ENCODE data around the gene DDX28. TPM values are rescaled to one million over a fixed set of nuclear protein-coding genes. Genes with fewer than 3 reads are reported as not detected.

DDX28 gene
- total and polyA plus RNA-seq, 9 of the 15 experiments (the other 6 are each of a cell fraction or from before 2014, with no cell fraction given), result 2.8 to 24.5 (median 15.9) TPM

GRCh38 chr16:67999985-68000384 lies 23.0 kb downstream of the DDX28 start:
- intact Hi-C loops (cut with micrococcal nuclease), result no loop called here
- H4K20me1 ChIP-seq (replicated peaks; ENCODE audit: control insufficient read depth, insufficient read depth, low read length), result no peaks in the 10 kb centered on the region
- H3K4me1 ChIP-seq (replicated peaks in 1 of 2; ENCODE audit: control insufficient read depth in 2 of 2, insufficient read depth in 2 of 2, low read length in 2 of 2), result peaks cover 16 to 19% of the 10 kb centered on the region in 2 experiments
- POLR2A ChIA-PET, result interaction anchor here (0.5 to 1.0 kb wide), 6 partner anchors 12 to 48 kb away, joined by 3 read pairs; partner anchors contain the start of genes DDX28 and DUS2
- H3K36me3 ChIP-seq (ENCODE audit: control insufficient read depth, insufficient read depth, low read length), result no peaks in the 10 kb centered on the region
- no peak overlapping the region for H3K9ac ChIP-seq (ENCODE audit: insufficient read depth in 1 of 2, low read depth in 2 of 2, low read length in 2 of 2)
- 33% methylated on average over 2 of the region's 2 CpGs for WGBS (ENCODE audit: insufficient coverage, low coverage, missing lambda C conversion rate)
- no peaks in the 10 kb centered on the region for H3K79me2 ChIP-seq (ENCODE audit: control insufficient read depth, insufficient read depth, low read length)
- H3K4me2 ChIP-seq (ENCODE audit: insufficient read depth, low read length), result peak overlapping the region; percentile 40; the same call in 1 of the 2 replicates
- CTCF ChIA-PET (ENCODE audit: low intra/inter-chr PET ratio), result no interaction called here
- no peak for FAIRE-seq
- in situ Hi-C loops (cut with MboI), result loop anchor here (10.0 kb wide), 1 partner anchor 315 kb away; the partner anchor contains the start of genes PRMT7 and SLC7A6OS
- H3K9me1 ChIP-seq (ENCODE audit: control insufficient read depth, insufficient read depth, low read length), result no peaks in the 10 kb centered on the region
- H3K9me3 ChIP-seq (replicated peaks; ENCODE audit: control insufficient read depth, insufficient read depth, low read depth, low read length), result no peaks in the 10 kb centered on the region
- H3K27ac ChIP-seq (ENCODE audit: extremely low read depth, low read depth, low read length), result 0 out of 3 replicates have a peak overlapping the region, but pooled peaks have one; percentile 35
- peak overlapping the region; percentile 73; the same call in 1 of the 2 replicates for H2AFZ ChIP-seq (ENCODE audit: low read depth, low read length)
- H3K4me3 ChIP-seq, result no peak overlapping the region
- no peaks in the 10 kb centered on the region for H3K27me3 ChIP-seq (ENCODE audit: control insufficient read depth in 2 of 2, insufficient read depth in 2 of 2, low read length in 2 of 2)
- TF ChIP-seq CAMTA2 (CRISPR knock-in tag; conservative IDR thresholded peaks at IDR 0.05), result no peak
- TF ChIP-seq KAT2B (IDR thresholded peaks at IDR 0.05; ENCODE audit: low read depth, low read length), result no peak
- TF ChIP-seq MLLT1 (IDR thresholded peaks at IDR 0.05), result no peak
- no peak for TF ChIP-seq PRMT5 (CRISPR knock-in tag; IDR thresholded peaks at IDR 0.05)
- no peak for TF ChIP-seq ZC3H8 (IDR thresholded peaks at IDR 0.05)
- TF ChIP-seq SRF (CRISPR knock-in tag; IDR thresholded peaks at IDR 0.05), result no peak
- no peak for TF ChIP-seq SRSF3 (IDR thresholded peaks at IDR 0.05; ENCODE audit: insufficient read depth, low read length)
- TF ChIP-seq CBX8 (IDR thresholded peaks at IDR 0.05; ENCODE audit: borderline replicate concordance, extremely low read depth, low read depth, low read length, poor library complexity, severe bottlenecking), result no peak
- TF ChIP-seq ZSCAN29 (IDR thresholded peaks at IDR 0.05), result no peak
- no peak for TF ChIP-seq ZHX1 (conservative IDR thresholded peaks at IDR 0.05; ENCODE audit: low read length)
- BruUV-seq (replicated peaks), result no TSS peak
- no peak for DNase-seq (ENCODE audit: extremely low read depth in 1 of 4, low spot score in 3 of 4)
- ATAC-seq, result no peak; the same call in 2 of the 3 replicates

All from K562 (cell line).